Measurements from ENCODE around the gene FXYD5. TPM values are rescaled to one million over a fixed set of nuclear protein-coding genes. Genes with fewer than 3 reads are reported as not detected.

The FXYD5 gene
- total and polyA plus RNA-seq, 7 experiments from 2014 or later: 362 to 575 (median 407) TPM

GRCh38 chr19:35142606-35143230 is 11.8 kb upstream of the FXYD5 start:
- no peak overlapping the region for H3K27ac ChIP-seq (ENCODE audit: low read depth, low read length)
- DNase-seq: peak; percentile 59 to 86 (median 70)
- H3K27ac Mint-ChIP-seq: peak overlapping the region in 3 of 9 donors; percentile 68 to 93 (median 86)
- peaks cover 0 to 3% (median 0%) of the 10 kb centered on the region in 5 donors for H3K36me3 Mint-ChIP-seq
- no peaks in the 10 kb centered on the region for H3K9me3 ChIP-seq (ENCODE audit: control insufficient read depth in 2 of 3, low read length in 3 of 3)
- intact Hi-C loops (cut with micrococcal nuclease): loop anchor here (1.0 to 10.0 kb wide), 6 partner anchors 11 to 500 kb away; partner anchors contain the start of genes ETV2 (in 1 of the 2), FFAR1 (in 1 of the 2), SCGB2B2 (in 1 of the 2) and USF2 (in 1 of the 2)
- peaks cover 30 to 47% (median 40%) of the 10 kb centered on the region in 7 donors for H3K4me1 Mint-ChIP-seq
- H3K36me3 ChIP-seq (ENCODE audit: control insufficient read depth in 2 of 3, insufficient read depth in 3 of 3, low read length in 3 of 3): no peaks in the 10 kb centered on the region
- peaks cover 0 to 2% (median 0%) of the 10 kb centered on the region in 11 donors for H3K9me3 Mint-ChIP-seq
- H3K27me3 ChIP-seq (ENCODE audit: control insufficient read depth in 2 of 2, insufficient read depth in 2 of 2, low read length in 2 of 2): no peaks in the 10 kb centered on the region
- peak overlapping the region; percentile 45 to 96 (median 82) for H3K4me3 Mint-ChIP-seq
- H3K4me1 ChIP-seq (ENCODE audit: control insufficient read depth in 2 of 2, insufficient read depth in 2 of 2, low read length in 2 of 2): peaks cover 28 to 34% of the 10 kb centered on the region in 2 donors
- POLR2A ChIA-PET: interaction anchor here (0.7 to 6.6 kb wide), 15 partner anchors 11 to 325 kb away, joined by 3 to 54 read pairs (median 4); partner anchors contain the start of genes FXYD5 and USF2
- H3K4me3 ChIP-seq (ENCODE audit: low read length): peak overlapping the region; percentile 65
- CTCF ChIA-PET: interaction anchor here (0.6 to 4.9 kb wide), 12 partner anchors 9 to 745 kb away, joined by 3 to 45 read pairs (median 4); partner anchors contain the start of gene FXYD5
- H3K27me3 Mint-ChIP-seq: peaks cover 0 to 27% (median 0%) of the 10 kb centered on the region in 5 donors
- ATAC-seq: peak; percentile 60

- ChIA-PET CTCF (interaction anchor here (0.6 to 4.9 kb wide), 7 partner anchors 9 to 745 kb away, joined by 3 to 45 read pairs (median 4); partner anchors contain the start of gene FXYD5), POLR2A (interaction anchor here (0.6 to 6.6 kb wide), 8 partner anchors 11 to 138 kb away, joined by 3 to 54 read pairs (median 7); partner anchors contain the start of genes FXYD5 and USF2)
- Mint-ChIP-seq H3K27me3 (peaks cover 0 to 24% (median 0%) of the 10 kb centered on the region in 5 donors), H3K4me3 (peak within 1 kb of the TSS; percentile 45 to 96 (median 83)), H3K4me1 (peaks cover 27 to 47% (median 40%) of the 10 kb centered on the region in 7 donors), H3K36me3 (peaks cover 0 to 3% (median 0%) of the 10 kb centered on the region in 5 donors), H3K27ac (peak within 1 kb of the TSS; percentile 14 to 93 (median 65)), H3K9me3 (peaks cover 0 to 2% (median 0%) of the 10 kb centered on the region in 11 donors)
- peaks cover 28 to 34% of the 10 kb centered on the region in 2 donors for H3K4me1 ChIP-seq (ENCODE audit: control insufficient read depth in 2 of 2, insufficient read depth in 2 of 2, low read length in 2 of 2)
- no peak for DNase-seq
- no peaks in the 10 kb centered on the region for H3K9me3 ChIP-seq (ENCODE audit: control insufficient read depth in 2 of 3, low read length in 3 of 3)
- no peak for ATAC-seq
- H3K27me3 ChIP-seq (ENCODE audit: control insufficient read depth in 2 of 2, insufficient read depth in 2 of 2, low read length in 2 of 2): no peaks in the 10 kb centered on the region
- H3K27ac ChIP-seq (ENCODE audit: low read depth, low read length): no peak within 1 kb of the TSS
- intact Hi-C loops (cut with micrococcal nuclease): loop anchor here (1.0 to 10.0 kb wide), 6 partner anchors 10 to 499 kb away; partner anchors contain the start of genes ETV2 (in 1 of the 2), FFAR1 (in 1 of the 2), SCGB2B2 (in 1 of the 2) and USF2 (in 1 of the 2)
- H3K36me3 ChIP-seq (ENCODE audit: control insufficient read depth in 2 of 3, insufficient read depth in 3 of 3, low read length in 3 of 3): no peaks in the 10 kb centered on the region
- peak within 1 kb of the TSS; percentile 65 for H3K4me3 ChIP-seq (ENCODE audit: low read length)
Observed at GRCh38 chr19:35143231-35143715, 11.3 kb upstream of the FXYD5 start, which contains the start of gene FXYD7. Gene FXYD7 (plus strand): TSS chr19:35143255. CDS start chr19:35143334, 79 bp downstream.

- H3K36me3 ChIP-seq (ENCODE audit: control insufficient read depth in 2 of 3, insufficient read depth in 3 of 3, low read length in 3 of 3): no peaks in the 10 kb centered on the region
- H3K4me3 Mint-ChIP-seq: peak overlapping the region; percentile 1 to 86 (median 24)
- H3K9me3 Mint-ChIP-seq: peaks cover 0 to 2% (median 0%) of the 10 kb centered on the region in 11 donors
- H3K27me3 ChIP-seq (ENCODE audit: control insufficient read depth in 2 of 2, insufficient read depth in 2 of 2, low read length in 2 of 2): no peaks in the 10 kb centered on the region
- CTCF ChIA-PET: interaction anchor here (0.8 to 4.9 kb wide), 3 partner anchors 10 to 72 kb away, joined by 3 to 45 read pairs (median 36); partner anchors contain the start of gene FXYD5
- ATAC-seq (no peak), DNase-seq (no peak)
- no peaks in the 10 kb centered on the region for H3K9me3 ChIP-seq (ENCODE audit: control insufficient read depth in 2 of 3, low read length in 3 of 3)
- intact Hi-C loops (cut with micrococcal nuclease): loop anchor here (1.0 to 10.0 kb wide), 6 partner anchors 9 to 498 kb away; partner anchors contain the start of genes ETV2 (in 1 of the 2), FFAR1 (in 1 of the 2), SCGB2B2 (in 1 of the 2) and USF2 (in 1 of the 2)
- no peak overlapping the region for H3K4me3 ChIP-seq (ENCODE audit: low read length)
- H3K4me1 ChIP-seq (ENCODE audit: control insufficient read depth in 2 of 2, insufficient read depth in 2 of 2, low read length in 2 of 2): peaks cover 28 to 34% of the 10 kb centered on the region in 2 donors
- peak overlapping the region; percentile 5 to 72 (median 51) for H3K27ac Mint-ChIP-seq
- no peak overlapping the region for H3K27ac ChIP-seq (ENCODE audit: low read depth, low read length)
- H3K27me3 Mint-ChIP-seq: peaks cover 0 to 24% (median 0%) of the 10 kb centered on the region in 5 donors
- POLR2A ChIA-PET: interaction anchor here (0.6 to 6.6 kb wide), 5 partner anchors 10 to 138 kb away, joined by 3 to 54 read pairs (median 28); partner anchors contain the start of genes FXYD5 and USF2
- H3K36me3 Mint-ChIP-seq: peaks cover 0 to 3% (median 0%) of the 10 kb centered on the region in 5 donors
- H3K4me1 Mint-ChIP-seq: peaks cover 27 to 47% (median 40%) of the 10 kb centered on the region in 7 donors
Observed at GRCh38 chr19:35143818-35144217, 10.7 kb upstream of the FXYD5 start.

GRCh38 chr19:35144259-35144599 is 10.3 kb upstream of the FXYD5 start:
- Mint-ChIP-seq H3K27me3 (peaks cover 0 to 22% (median 0%) of the 10 kb centered on the region in 5 donors), H3K27ac (peak overlapping the region in 4 of 9 donors; percentile 51 to 72 (median 59)), H3K4me3 (peak overlapping the region in 5 of 10 donors; percentile 20 to 86 (median 26)), H3K36me3 (peaks cover 0 to 3% (median 0%) of the 10 kb centered on the region in 5 donors), H3K9me3 (peaks cover 0 to 2% (median 0%) of the 10 kb centered on the region in 11 donors), H3K4me1 (peaks cover 27 to 47% (median 40%) of the 10 kb centered on the region in 7 donors)
- no peaks in the 10 kb centered on the region for H3K27me3 ChIP-seq (ENCODE audit: control insufficient read depth in 2 of 2, insufficient read depth in 2 of 2, low read length in 2 of 2)
- intact Hi-C loops (cut with micrococcal nuclease): loop anchor here (5.0 to 10.0 kb wide), 4 partner anchors 201 to 498 kb away; partner anchors contain the start of genes ETV2 (in 1 of the 2), FFAR1 (in 1 of the 2), SCGB2B2 (in 1 of the 2) and ZNF302 (in 1 of the 2)
- no peak overlapping the region for H3K27ac ChIP-seq (ENCODE audit: low read depth, low read length)
- peaks cover 28 to 34% of the 10 kb centered on the region in 2 donors for H3K4me1 ChIP-seq (ENCODE audit: control insufficient read depth in 2 of 2, insufficient read depth in 2 of 2, low read length in 2 of 2)
- no peaks in the 10 kb centered on the region for H3K9me3 ChIP-seq (ENCODE audit: control insufficient read depth in 2 of 3, low read length in 3 of 3)
- POLR2A ChIA-PET: interaction anchor here (0.8 to 6.6 kb wide), 6 partner anchors 10 to 122 kb away, joined by 3 to 54 read pairs (median 18); partner anchors contain the start of genes FXYD5 and USF2
- CTCF ChIA-PET: interaction anchor here (3.6 to 4.9 kb wide), 2 partner anchors 9 to 72 kb away, joined by 36 to 45 read pairs; partner anchors contain the start of gene FXYD5
- no peak for DNase-seq
- no peak overlapping the region for H3K4me3 ChIP-seq (ENCODE audit: low read length)
- no peaks in the 10 kb centered on the region for H3K36me3 ChIP-seq (ENCODE audit: control insufficient read depth in 2 of 3, insufficient read depth in 3 of 3, low read length in 3 of 3)
- no peak for ATAC-seq

DNA sequence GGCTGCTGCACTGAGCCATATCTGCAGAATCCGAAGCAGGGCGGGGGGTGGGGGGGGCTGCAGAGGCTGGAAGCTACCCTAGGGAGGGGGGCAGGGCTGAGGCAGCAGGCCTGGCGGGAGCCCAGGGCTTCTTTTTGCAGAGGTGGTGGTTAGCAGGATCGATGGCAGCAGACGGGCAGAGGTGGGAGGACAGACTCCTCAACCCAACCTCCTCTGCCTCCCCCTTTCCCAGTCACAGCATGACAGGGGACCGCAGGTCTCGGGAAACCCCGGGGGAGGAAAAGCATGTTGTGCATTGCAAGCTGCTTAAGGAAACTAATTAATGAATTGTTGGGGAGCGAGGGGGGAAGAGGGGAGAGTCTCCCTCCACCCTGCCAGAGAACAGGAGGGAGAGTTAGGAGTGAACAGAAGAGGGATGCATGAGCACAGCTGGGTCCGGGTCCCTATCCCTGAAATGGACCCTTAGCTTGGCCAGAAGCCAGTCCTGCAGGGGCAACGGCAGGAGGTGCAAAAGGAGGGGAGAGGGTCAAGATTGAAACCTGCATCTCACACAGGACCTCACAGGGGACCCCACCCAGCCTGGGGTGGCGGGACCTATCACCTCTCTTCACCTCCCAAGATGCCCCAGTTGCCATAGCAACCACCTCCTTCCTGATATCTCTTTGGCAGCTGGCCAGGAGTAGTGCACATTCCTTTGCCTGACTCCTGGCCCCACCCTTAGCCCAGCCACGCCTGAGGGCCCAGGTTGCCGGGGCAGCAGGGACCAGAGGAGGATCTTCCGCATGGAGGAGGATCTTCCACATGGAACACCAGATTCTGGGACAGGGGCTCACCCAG is 9.7 kb upstream of the FXYD5 start:
- H3K4me3 Mint-ChIP-seq: peak overlapping the region in 2 of 10 donors; percentile 25 to 83

More for the DNA sequence above, 9.7 kb upstream of the FXYD5 start:
- H3K4me1 ChIP-seq (ENCODE audit: control insufficient read depth in 2 of 2, insufficient read depth in 2 of 2, low read length in 2 of 2): peaks cover 28 to 34% of the 10 kb centered on the region in 2 donors
- H3K9me3 Mint-ChIP-seq: peaks cover 0 to 2% (median 0%) of the 10 kb centered on the region in 11 donors
- H3K27me3 ChIP-seq (ENCODE audit: control insufficient read depth in 2 of 2, insufficient read depth in 2 of 2, low read length in 2 of 2): no peaks in the 10 kb centered on the region
- ATAC-seq: no peak
- intact Hi-C loops (cut with micrococcal nuclease): loop anchor here (5.0 to 10.0 kb wide), 4 partner anchors 200 to 497 kb away; partner anchors contain the start of genes ETV2 (in 1 of the 2), FFAR1 (in 1 of the 2), SCGB2B2 (in 1 of the 2) and ZNF302 (in 1 of the 2)
- H3K27ac ChIP-seq (ENCODE audit: low read depth, low read length): no peak overlapping the region
- H3K9me3 ChIP-seq (ENCODE audit: control insufficient read depth in 2 of 3, low read length in 3 of 3): no peaks in the 10 kb centered on the region
- H3K27me3 Mint-ChIP-seq: peaks cover 0 to 22% (median 0%) of the 10 kb centered on the region in 5 donors
- H3K4me1 Mint-ChIP-seq: peaks cover 27 to 47% (median 40%) of the 10 kb centered on the region in 7 donors
- H3K36me3 ChIP-seq (ENCODE audit: control insufficient read depth in 2 of 3, insufficient read depth in 3 of 3, low read length in 3 of 3): no peaks in the 10 kb centered on the region
- peak in 4 of 9 donors; percentile 28 to 44 (median 44) for DNase-seq
- POLR2A ChIA-PET: interaction anchor here (0.9 to 6.6 kb wide), 6 partner anchors 9 to 122 kb away, joined by 6 to 54 read pairs (median 8); partner anchors contain the start of genes FXYD5 and USF2
- CTCF ChIA-PET: interaction anchor here (0.7 to 4.9 kb wide), 5 partner anchors 9 to 361 kb away, joined by 3 to 36 read pairs (median 5); partner anchors contain the start of gene FXYD5
- H3K36me3 Mint-ChIP-seq: peaks cover 0 to 3% (median 0%) of the 10 kb centered on the region in 5 donors
- peak overlapping the region in 6 of 9 donors; percentile 12 to 83 (median 66) for H3K27ac Mint-ChIP-seq
- H3K4me3 ChIP-seq (ENCODE audit: low read length): no peak overlapping the region

Measured in naive thymus-derived CD4-positive, alpha-beta T cell (primary cell).